Tibial nerve (tissue), 4 donors: ENCODE measurements around the gene FGD5.

Experiments
- EP300 ChIP-seq, 2 donors: sonication (generic); formaldehyde crosslinking; IDR thresholded peaks; one replicate each; pipeline ENCODE4 v1.6.1; 2017; ENCODE audit warnings: antibody characterized with exemption in 2 of 2, mild to moderate bottlenecking in 1 of 2
- TF ChIP-seq, protein P1 (sequence below), 5 experiments: fragments of 200-600 bp in 3 of 5; fragments of 450-650 bp in 2 of 5; sonication (generic) in 3 of 5; IDR thresholded peaks; one replicate each; pipeline ENCODE4 v1.5.1; 2016 to 2019; ENCODE audit warnings: antibody characterized with exemption in 5 of 5, mild to moderate bottlenecking in 3 of 5, moderate library complexity in 2 of 5

DNA sequence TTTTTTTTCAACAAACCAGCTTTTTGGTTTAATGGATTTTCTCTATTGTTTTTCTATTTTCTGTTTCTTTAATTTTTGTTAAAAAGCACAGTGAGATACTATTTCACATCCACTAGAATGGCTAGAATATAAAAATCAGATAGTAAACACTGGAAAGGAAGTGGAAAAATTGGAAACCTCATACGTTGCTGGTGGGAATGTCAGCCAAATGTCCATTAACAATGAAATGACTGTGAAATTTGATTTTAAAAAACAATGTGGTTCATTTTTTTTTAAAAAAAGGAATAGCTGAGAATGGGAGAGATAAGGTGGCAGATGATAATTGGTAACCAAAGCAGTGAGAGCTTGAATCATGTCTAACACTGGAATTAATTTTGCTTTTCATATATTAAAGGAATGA lies 148.5 kb downstream of the FGD5 start:
- TF ChIP-seq, protein P1, sequence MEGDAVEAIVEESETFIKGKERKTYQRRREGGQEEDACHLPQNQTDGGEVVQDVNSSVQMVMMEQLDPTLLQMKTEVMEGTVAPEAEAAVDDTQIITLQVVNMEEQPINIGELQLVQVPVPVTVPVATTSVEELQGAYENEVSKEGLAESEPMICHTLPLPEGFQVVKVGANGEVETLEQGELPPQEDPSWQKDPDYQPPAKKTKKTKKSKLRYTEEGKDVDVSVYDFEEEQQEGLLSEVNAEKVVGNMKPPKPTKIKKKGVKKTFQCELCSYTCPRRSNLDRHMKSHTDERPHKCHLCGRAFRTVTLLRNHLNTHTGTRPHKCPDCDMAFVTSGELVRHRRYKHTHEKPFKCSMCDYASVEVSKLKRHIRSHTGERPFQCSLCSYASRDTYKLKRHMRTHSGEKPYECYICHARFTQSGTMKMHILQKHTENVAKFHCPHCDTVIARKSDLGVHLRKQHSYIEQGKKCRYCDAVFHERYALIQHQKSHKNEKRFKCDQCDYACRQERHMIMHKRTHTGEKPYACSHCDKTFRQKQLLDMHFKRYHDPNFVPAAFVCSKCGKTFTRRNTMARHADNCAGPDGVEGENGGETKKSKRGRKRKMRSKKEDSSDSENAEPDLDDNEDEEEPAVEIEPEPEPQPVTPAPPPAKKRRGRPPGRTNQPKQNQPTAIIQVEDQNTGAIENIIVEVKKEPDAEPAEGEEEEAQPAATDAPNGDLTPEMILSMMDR (IDR thresholded peaks at IDR 0.05) = no peak
- no peak for TF ChIP-seq EP300 (IDR thresholded peaks at IDR 0.05)
